NCI-H2227 (cell line): Measurements from ENCODE around the gene KIFC3.
"Not testable (repeated sequence)": the region's sequence is repeated elsewhere in the genome, so short reads cannot be mapped to it uniquely, and the experiment has no call there.

Experiments
- DNase-seq: peaks from one replicate; lab custom pipeline; 2025; ENCODE audit not compliant: unreplicated experiment; lab: John Stamatoyannopoulos, UW

KIFC3 gene

DNA sequence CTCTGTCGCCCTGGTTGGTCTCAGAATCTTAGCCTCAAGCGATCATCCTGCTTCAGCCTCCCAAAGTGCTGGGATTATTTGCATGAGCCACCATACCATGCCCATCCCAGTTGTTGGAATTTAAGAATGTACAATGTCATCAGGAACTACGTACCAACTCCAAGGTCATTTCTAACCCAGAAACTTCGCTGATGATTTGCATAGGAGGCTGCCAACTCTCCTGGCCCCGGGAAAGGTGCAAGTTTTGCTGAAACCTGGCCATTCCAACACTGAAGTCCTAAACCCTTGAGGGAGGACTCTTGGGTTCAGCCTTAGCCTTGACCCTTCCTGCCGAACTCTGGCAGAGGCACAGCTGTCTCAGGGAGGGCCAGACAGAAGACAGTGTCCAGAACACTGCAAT is 2.9 kb upstream of the KIFC3 start:
- no peak for DNase-seq

GRCh38 chr16:57804111-57804837 is 2.0 kb upstream of the KIFC3 start:
- DNase-seq, result no peak

- DNase-seq, result no peak
Observed at GRCh38 chr16:57803134-57803990, 1.1 kb upstream of the KIFC3 start.

GRCh38 chr16:57801809-57802340 is 416 bp downstream of the KIFC3 start:
- no peak for DNase-seq

DNA sequence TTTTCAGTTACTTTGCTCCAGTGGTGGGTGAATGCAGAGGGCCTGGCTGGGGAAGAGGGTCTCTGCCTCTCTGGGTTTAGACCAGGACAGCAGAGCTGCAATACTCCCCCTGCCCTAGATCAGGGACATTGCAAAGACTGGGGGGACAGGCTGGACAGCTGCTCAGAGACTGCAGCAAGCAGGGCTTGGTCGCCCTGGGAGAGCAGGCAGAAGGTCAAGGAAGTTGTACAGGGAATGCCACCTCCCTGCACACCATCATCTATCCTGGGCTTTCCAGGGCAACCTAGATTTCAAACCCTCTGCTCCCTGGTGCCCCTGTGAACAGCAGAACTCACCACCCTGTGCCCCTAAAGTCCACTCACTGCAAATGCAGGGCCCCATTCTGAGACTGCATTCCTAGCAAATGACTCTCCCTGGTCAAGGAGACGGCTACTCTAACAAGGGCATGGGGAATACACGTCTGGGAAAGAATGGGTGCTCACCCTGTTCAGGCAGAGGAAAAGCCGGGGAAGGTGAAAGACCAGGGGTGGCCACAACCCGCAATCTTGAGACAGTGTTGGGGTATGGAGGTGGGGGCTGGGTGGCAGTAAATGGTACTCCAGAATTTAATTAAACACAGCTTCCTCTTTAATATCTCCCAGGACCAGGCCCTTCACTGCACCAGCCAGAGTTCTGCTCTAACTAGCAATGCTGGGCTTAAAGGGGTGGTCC is 1.0 kb downstream of the KIFC3 start:
- no peak for DNase-seq

- DNase-seq, result no peak
Observed at GRCh38 chr16:57800200-57801097, 1.8 kb downstream of the KIFC3 start.

DNA sequence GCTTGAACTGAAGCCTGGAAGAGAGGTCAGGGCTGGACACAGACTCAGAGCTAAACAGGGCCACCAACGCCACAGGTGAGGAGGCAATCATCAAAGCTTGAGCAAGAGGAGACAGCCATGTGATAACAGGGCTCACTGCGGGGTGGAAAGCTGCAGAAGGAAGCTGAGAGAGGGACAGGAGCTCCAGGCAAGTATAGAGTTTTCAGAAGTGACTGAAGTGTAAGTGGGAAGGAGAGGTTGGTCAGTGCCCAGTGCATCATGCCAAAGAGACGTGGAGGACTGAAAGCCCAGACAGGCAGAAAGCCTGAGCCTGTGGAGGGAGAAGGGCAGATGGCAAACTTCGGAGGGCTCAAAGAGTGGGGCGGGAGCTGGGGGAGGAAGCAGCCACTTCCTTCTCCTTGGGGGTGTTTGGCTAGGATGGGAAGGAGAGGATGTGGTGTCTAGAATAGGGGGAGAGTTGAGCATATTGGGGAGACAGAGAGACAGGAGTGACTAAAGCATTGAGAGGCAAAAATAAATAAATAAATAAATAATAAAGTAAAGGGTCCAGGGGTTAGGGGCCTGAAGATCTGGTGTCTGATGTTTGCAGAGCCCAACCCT is 2.6 kb downstream of the KIFC3 start:
- DNase-seq, result no peak

DNA sequence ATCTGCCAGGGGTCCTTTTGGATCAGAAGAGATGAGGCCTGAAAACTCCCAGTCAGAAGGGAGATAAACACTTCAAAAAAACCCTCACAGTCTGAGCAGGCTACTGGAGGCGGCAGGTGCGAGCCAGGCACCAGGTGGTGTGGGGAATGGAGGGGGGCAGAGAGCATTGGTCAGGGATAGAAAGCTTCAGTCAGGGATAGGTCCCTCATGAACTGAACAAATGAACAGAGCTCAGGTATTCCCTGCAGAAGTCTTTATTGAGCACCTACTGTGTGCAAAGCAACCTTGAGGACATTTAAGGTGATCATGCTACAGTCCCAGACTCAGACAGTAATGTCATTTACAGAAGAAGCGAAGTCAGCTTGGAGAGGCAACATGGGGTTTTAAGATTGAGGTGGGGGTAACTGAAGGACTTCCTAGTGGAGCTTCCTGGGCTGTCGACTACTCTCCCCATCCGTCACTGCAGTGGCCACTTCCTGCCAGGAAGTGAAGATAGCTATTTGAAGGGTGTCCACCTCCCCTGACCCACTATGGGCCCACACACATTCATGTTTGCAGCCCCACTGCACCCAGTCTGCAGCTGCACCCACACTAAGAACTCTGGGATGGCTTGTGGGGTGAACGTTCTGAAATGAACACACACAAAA is 3.2 kb downstream of the KIFC3 start:
- DNase-seq, result no peak

- DNase-seq, result no peak
Observed at GRCh38 chr16:57798267-57798810, 4.0 kb downstream of the KIFC3 start.

- peak; percentile 46 for DNase-seq
Observed at GRCh38 chr16:57797526-57798266, 4.6 kb downstream of the KIFC3 start.

DNA sequence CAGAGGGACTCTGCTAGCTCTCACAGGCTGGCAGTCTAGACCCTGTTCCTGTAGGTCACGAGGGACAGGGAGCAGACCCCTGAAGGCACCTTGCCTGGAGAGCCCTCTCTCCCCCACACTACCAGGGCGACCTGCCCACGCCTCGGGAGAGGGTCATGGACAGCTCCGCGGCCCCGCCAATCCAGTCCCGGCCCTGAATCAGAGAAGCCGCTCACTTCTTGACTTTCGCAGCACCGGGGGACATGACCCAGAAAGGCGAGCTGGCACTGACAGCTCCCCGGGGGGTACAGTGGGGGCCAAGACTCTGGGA is 5.1 kb downstream of the KIFC3 start:
- no peak for DNase-seq

DNA sequence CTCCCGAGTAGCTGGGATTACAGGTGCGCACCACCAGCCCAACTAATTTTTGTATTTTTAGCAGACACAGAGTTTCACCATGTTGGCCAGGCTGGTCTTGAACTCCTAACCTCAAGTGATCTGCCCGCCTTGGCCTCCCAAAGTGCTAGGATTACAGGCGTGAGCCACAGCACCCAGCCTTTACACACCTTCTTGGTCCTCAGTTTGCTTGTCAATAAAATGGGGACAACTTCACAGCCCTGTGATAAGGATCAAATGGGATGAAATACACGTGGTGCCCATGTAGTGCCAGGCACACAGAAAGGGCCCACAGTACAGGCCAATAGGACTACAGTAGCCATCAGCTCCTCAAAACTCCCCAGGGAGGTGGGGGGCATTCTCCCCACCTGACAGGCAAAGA is 6.3 kb downstream of the KIFC3 start:
- not testable (repeated sequence) for DNase-seq

DNA sequence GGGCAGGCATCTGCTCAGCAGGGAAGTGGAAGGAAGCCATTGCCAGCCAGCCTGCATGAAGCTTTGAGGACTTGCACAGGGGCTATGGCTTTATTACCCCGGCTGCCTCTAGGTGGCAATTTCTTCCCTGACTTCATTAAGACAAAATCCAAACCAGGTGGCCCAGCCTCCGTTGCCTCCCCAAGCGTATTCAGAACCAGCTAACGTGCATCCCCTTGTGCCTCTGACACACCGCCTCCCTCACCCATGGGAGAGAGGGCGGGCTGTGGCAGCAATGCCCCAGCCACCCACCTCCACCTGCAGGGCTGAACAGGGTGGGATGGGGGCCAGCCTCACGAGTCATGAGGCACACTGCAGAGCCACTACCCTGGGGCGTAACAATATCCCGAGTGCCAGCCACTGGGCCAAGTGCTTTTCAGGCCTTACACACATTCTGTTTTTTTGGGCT is 6.8 kb downstream of the KIFC3 start:
- DNase-seq, result peak; percentile 26

- no peak for DNase-seq
Observed at GRCh38 chr16:57794849-57795430, 7.4 kb downstream of the KIFC3 start.

- no peak for DNase-seq
Observed at GRCh38 chr16:57791893-57792461, 10.3 kb downstream of the KIFC3 start.

DNA sequence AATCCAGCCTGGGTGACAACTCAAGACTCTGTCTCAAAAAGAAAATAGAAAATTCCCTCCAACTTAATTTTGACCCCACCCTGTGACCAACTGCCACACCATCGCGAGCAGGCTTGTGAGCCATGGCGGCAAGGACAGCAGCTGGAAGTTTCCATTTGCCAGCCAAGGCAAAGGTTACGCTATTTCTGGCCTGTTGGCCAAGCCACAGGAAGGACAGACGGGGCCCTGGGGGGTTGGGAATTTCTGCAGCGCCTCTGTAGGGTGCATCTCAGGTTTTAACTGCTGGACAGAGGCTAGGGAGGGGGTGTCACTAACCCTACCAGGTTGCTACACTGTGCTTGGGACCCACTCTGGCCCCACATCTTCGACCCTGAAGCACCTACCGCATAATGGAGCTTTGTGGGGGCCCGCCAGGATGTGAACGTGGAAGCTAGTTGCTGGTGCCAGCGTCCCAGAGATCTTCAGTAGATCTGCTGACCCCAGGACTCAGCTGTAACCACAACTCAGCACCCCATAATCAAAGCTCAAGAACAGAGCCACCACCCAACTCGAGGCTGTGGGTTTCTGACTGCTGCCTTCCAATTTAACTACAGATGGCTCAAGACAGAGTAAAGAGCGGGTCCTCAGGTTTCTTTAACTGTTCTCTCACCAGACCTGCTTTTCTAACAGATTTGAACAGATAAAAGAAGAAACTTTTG is 10.9 kb downstream of the KIFC3 start:
- no peak for DNase-seq

DNA sequence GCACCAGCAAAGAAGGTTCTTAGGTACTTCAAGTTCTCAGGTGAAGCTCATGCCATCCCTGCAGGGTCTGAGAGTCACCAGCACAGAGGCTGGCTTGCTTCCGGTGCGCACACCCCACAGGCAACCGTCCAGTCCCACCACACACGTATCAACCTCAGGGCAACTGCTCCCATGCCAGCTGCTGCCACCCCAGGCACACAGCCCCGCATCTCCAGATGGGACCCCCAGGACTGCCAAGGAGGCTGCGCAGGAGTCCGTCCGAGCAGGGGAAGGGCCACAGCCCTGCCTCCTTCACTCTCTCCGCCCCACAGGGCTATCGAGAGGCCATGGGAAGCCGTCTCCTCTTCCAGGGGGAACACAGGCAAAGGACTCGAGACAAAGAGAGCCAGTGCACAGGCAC is 13.3 kb downstream of the KIFC3 start:
- no peak for DNase-seq
